GM23248 (cell line): ENCODE results near the gene NHLRC2. TPM values are rescaled to one million over a fixed set of nuclear protein-coding genes. Genes with fewer than 3 reads are reported as not detected.

ENCODE experiments used
- DNase-seq: peaks from one replicate; pipeline ENCODE4 v3.0.0-alpha.2; 2015
- H2AFZ ChIP-seq: fragments of 200-600 bp; sonication (generic); 2 replicates; pipeline ENCODE4 v1.6.1; 2016; ENCODE audit warnings: antibody characterized with exemption
- H3F3A ChIP-seq: fragments of 200-600 bp; sonication (generic); 2 replicates; pipeline ENCODE4 v1.6.1; 2016; ENCODE audit warnings: mild to moderate bottlenecking, antibody characterized with exemption, mixed run types; ENCODE audit not compliant: insufficient read depth
- H3K27ac ChIP-seq: fragments of 200-600 bp; sonication (generic); 2 replicates; pipeline ENCODE4 v1.5.1; 2016; ENCODE audit warnings: mild to moderate bottlenecking
- H3K27me3 ChIP-seq: fragments of 200-600 bp; sonication (generic); replicated peaks from 2 replicates; pipeline ENCODE4 v1.6.1; 2016; ENCODE audit warnings: mild to moderate bottlenecking; ENCODE audit not compliant: insufficient read depth
- H3K36me3 ChIP-seq: fragments of 200-600 bp; sonication (generic); 2 replicates; pipeline ENCODE4 v1.6.1; 2016; ENCODE audit warnings: low read depth, mild to moderate bottlenecking
- H3K4me1 ChIP-seq: fragments of 200-600 bp; sonication (generic); 2 replicates; pipeline ENCODE4 v1.6.1; 2016; ENCODE audit warnings: mild to moderate bottlenecking; ENCODE audit not compliant: insufficient read depth
- H3K4me2 ChIP-seq: fragments of 200-600 bp; sonication (generic); one replicate; pipeline ENCODE4 v1.6.1; 2016; ENCODE audit warnings: mild to moderate bottlenecking; ENCODE audit not compliant: unreplicated experiment
- H3K4me3 ChIP-seq: fragments of 200-600 bp; sonication (generic); 2 replicates; pipeline ENCODE4 v1.5.1; 2016; ENCODE audit warnings: mild to moderate bottlenecking
- H3K79me2 ChIP-seq: fragments of 200-600 bp; sonication (generic); 2 replicates; pipeline ENCODE4 v1.6.1; 2016; ENCODE audit warnings: mild to moderate bottlenecking; ENCODE audit not compliant: insufficient read depth
- H3K9ac ChIP-seq: fragments of 200-600 bp; sonication (generic); 2 replicates; pipeline ENCODE4 v1.6.1; 2016; ENCODE audit warnings: mild to moderate bottlenecking
- H3K9me2 ChIP-seq: fragments of 200-600 bp; sonication (generic); 2 replicates; pipeline ENCODE4 v1.6.1; 2016; ENCODE audit warnings: mixed run types, mild to moderate bottlenecking, moderate library complexity; ENCODE audit not compliant: insufficient read depth
- H3K9me3 ChIP-seq: fragments of 200-600 bp; sonication (generic); one replicate; pipeline ENCODE4 v1.6.1; 2017; ENCODE audit warnings: low read depth
- H4K20me1 ChIP-seq: fragments of 200-600 bp; sonication (generic); 2 replicates; pipeline ENCODE4 v1.6.0; 2016; ENCODE audit not compliant: insufficient read depth
- EZH2 ChIP-seq: fragments of 200-600 bp; sonication (generic); IDR thresholded peaks from 2 replicates; pipeline ENCODE4 v1.6.1; 2018; ENCODE audit warnings: antibody characterized with exemption, mild to moderate bottlenecking; ENCODE audit not compliant: insufficient read depth, poor library complexity, severe bottlenecking
- EZH2phosphoT487 ChIP-seq: fragments of 200-600 bp; sonication (generic); IDR thresholded peaks from 2 replicates; pipeline ENCODE4 v1.6.1; 2018; ENCODE audit warnings: antibody characterized with exemption, moderate library complexity, mild to moderate bottlenecking, low read depth; ENCODE audit not compliant: insufficient read depth
- WGBS, 2 experiments: methylation state at CpG; one replicate each; pipeline ENCODE4 v1.1.6; 2015 to 2017; ENCODE audit warnings: low lambda C conversion rate in 2 of 2, low coverage in 1 of 2; ENCODE audit errors: missing lambda C conversion rate in 2 of 2; 5-methylcytosine and 5-hydroxymethylcytosine counted together
- in situ Hi-C: fragments of 300-500 bp; cut with MboI; formaldehyde crosslinking; loops from 2 replicates; pipeline ENCODE4 v1.15.0; 2020
- polyA plus RNA-seq: library from polyadenylated mRNA; unstranded; fragments of >200 nt; fragmentation: Nextera tagmentation; extraction: Ambion mirVana; gene quantifications from 2 replicates; pipeline ENCODE4 v1.2.1, GENCODE V29; 2016
- total RNA-seq: library from RNA; depleted of rRNA; stranded (reverse); fragments of >200 nt; shearing (Covaris generic); gene quantifications from 2 replicates; pipeline ENCODE4 v1.2.3, GENCODE V29; 2014

The NHLRC2 gene
- total and polyA plus RNA-seq, 2 experiments from 2014 or later: 10.1 to 10.2 TPM

DNA sequence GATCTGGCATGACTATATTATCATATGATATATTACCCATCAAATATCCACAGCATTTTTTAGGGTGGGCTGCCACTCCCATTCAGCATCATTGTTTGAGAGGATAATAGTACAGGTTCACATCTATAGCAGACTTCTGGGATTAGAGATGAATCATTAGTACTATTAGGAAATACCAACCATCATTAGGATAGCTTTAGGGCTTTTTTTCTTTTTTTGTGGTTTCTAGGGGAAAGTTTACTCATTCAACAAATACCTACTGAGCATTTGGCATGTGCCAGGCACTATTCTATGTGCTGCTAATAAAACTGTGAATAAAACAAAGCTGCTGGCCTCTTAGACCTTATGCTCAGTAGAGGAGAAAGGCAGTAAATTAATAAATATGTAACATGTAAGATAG lies 40.6 kb downstream of the NHLRC2 start:
- H2AFZ ChIP-seq: no peak overlapping the region
- no peak overlapping the region for H3K9ac ChIP-seq
- no peaks in the 10 kb centered on the region for H3K9me3 ChIP-seq
- H3K36me3 ChIP-seq: no peaks in the 10 kb centered on the region
- H3F3A ChIP-seq: peaks cover 14% of the 10 kb centered on the region; the same call in 1 of the 2 replicates
- 0 out of 2 replicates have a peak, but pooled peaks cover 5% of the 10 kb centered on the region for H4K20me1 ChIP-seq
- H3K27me3 ChIP-seq: no peaks in the 10 kb centered on the region
- H3K9me2 ChIP-seq: no peaks in the 10 kb centered on the region
- peak overlapping the region; percentile 23 for H3K4me2 ChIP-seq
- peak; percentile 82 for DNase-seq
- in situ Hi-C loops: no loop called here
- H3K4me3 ChIP-seq: no peak overlapping the region
- H3K4me1 ChIP-seq: peaks cover 6% of the 10 kb centered on the region; the same call in 1 of the 2 replicates
- H3K27ac ChIP-seq: no peak overlapping the region
- no peaks in the 10 kb centered on the region for H3K79me2 ChIP-seq
- TF ChIP-seq EZH2phosphoT487 (no peak), EZH2 (no peak)

GRCh38 chr10:113897693-113898618 lies 43.5 kb downstream of the NHLRC2 start:
- H3K4me2 ChIP-seq: no peak overlapping the region

DNA sequence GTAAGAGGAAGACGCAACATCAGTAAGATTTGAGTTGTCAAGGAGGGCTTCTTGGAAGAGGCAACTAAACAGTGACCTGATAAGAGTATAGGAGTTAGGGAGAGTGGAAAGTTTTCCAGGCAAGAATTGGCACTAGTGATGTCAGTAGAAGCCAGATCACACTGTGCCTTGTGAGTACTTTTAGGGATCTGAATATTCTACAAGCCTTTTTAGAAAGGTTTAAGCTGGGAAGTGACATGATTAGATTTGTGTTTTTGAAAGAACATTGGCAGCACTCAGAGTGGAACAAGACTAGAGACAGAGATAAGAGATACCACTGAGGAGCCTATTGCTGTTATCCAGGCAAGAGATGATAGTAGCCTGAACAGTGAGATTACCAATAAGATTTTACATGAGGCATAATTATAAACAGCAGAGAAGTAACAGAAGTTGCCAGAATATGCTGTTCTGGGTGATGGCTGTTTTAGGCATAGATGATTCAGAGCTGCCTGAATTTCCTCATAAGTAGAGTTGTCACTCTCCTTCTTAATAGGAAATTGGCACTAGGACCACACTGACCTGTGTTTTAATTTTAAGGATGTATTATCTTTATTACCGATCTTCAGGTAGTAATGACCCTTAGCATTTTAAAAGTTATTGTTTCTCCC lies 45.6 kb downstream of the NHLRC2 start:
- peak; percentile 26 for DNase-seq

More at GRCh38 chr10:113897693-113898618, 43.5 kb downstream of the NHLRC2 start:
- TF ChIP-seq EZH2phosphoT487: no peak
- no peak for TF ChIP-seq EZH2
- Histone ChIP-seq H3K9me3 (no peaks in the 10 kb centered on the region), H3K4me1 (peaks cover 6% of the 10 kb centered on the region; the same call in 1 of the 2 replicates), H3K9me2 (no peaks in the 10 kb centered on the region), H3K27me3 (no peaks in the 10 kb centered on the region), H3K36me3 (peaks cover 10% of the 10 kb centered on the region; the same call in 1 of the 2 replicates), H3K27ac (no peak overlapping the region), H3K9ac (no peak overlapping the region), H3K79me2 (no peaks in the 10 kb centered on the region), H4K20me1 (0 out of 2 replicates have a peak, but pooled peaks cover 5% of the 10 kb centered on the region), H3F3A (peaks cover 14% of the 10 kb centered on the region; the same call in 1 of the 2 replicates), H2AFZ (no peak overlapping the region), H3K4me3 (no peak overlapping the region)
- 94 to 95% methylated on average over 6 of the region's 6 CpGs for WGBS, 2 experiments
- DNase-seq: no peak
- in situ Hi-C loops: no loop called here

GRCh38 chr10:113905756-113906155 lies 51.3 kb downstream of the NHLRC2 start:
- no peak for DNase-seq
- no peak overlapping the region for H3K27ac ChIP-seq
- no peaks in the 10 kb centered on the region for H3K79me2 ChIP-seq
- H3K4me1 ChIP-seq: no peaks in the 10 kb centered on the region
- no peak overlapping the region for H3K4me2 ChIP-seq
- in situ Hi-C loops: no loop called here
- no peak overlapping the region for H3K9ac ChIP-seq
- no peaks in the 10 kb centered on the region for H3K9me3 ChIP-seq
- no peak overlapping the region for H3K4me3 ChIP-seq
- no peak for TF ChIP-seq EZH2
- TF ChIP-seq EZH2phosphoT487: no peak
- no peaks in the 10 kb centered on the region for H3K27me3 ChIP-seq
- no peaks in the 10 kb centered on the region for H4K20me1 ChIP-seq
- H3K36me3 ChIP-seq: peaks cover 52% of the 10 kb centered on the region
- no peaks in the 10 kb centered on the region; the same call in 1 of the 2 replicates for H3F3A ChIP-seq
- no peaks in the 10 kb centered on the region for H3K9me2 ChIP-seq
- 100% methylated on average over 1 of the region's 1 CpG for WGBS, 2 experiments
- H2AFZ ChIP-seq: no peak overlapping the region

More for the DNA sequence above, 45.6 kb downstream of the NHLRC2 start:
- no peak overlapping the region for H3K27ac ChIP-seq
- no peaks in the 10 kb centered on the region for H3K27me3 ChIP-seq
- TF ChIP-seq EZH2 (no peak), EZH2phosphoT487 (no peak)
- H3K4me2 ChIP-seq: no peak overlapping the region
- in situ Hi-C loops: no loop called here
- 95 to 96% methylated on average over 2 of the region's 2 CpGs for WGBS, 2 experiments
- H3K36me3 ChIP-seq: peaks cover 25% of the 10 kb centered on the region; the same call in 1 of the 2 replicates
- H3K9me2 ChIP-seq: no peaks in the 10 kb centered on the region
- H4K20me1 ChIP-seq: no peaks in the 10 kb centered on the region
- peaks cover 6% of the 10 kb centered on the region; the same call in 1 of the 2 replicates for H3K4me1 ChIP-seq
- no peaks in the 10 kb centered on the region for H3F3A ChIP-seq
- H3K9ac ChIP-seq: no peak overlapping the region
- H2AFZ ChIP-seq: no peak overlapping the region
- H3K9me3 ChIP-seq: no peaks in the 10 kb centered on the region
- H3K79me2 ChIP-seq: no peaks in the 10 kb centered on the region
- no peak overlapping the region for H3K4me3 ChIP-seq
